Measurements from ENCODE around the gene C22orf15. TPM values are rescaled to one million over a fixed set of nuclear protein-coding genes. Genes with fewer than 3 reads are reported as not detected.
A peak's percentile ranks its signal among the peaks of the same experiment; 100 is the strongest.

C22orf15 gene
- total and polyA plus RNA-seq, 9 of the 15 experiments (the other 6 are each of a cell fraction or from before 2014, with no cell fraction given): 0.07 TPM; not detected in 8

- peak within 1 kb of the TSS; percentile 98 for H3K27ac ChIP-seq (ENCODE audit: extremely low read depth, low read depth, low read length)
- ChIA-PET CTCF (ENCODE audit: low intra/inter-chr PET ratio) (interaction anchor here (0.6 to 2.7 kb wide), 4 partner anchors 80 to 187 kb away, joined by 3 to 15 read pairs (median 4); no protein-coding TSS in a partner anchor), POLR2A (interaction anchor here (0.6 to 1.0 kb wide), 4 partner anchors 15 to 154 kb away, joined by 3 to 4 read pairs (median 3); no protein-coding TSS in a partner anchor)
- H3K4me3 ChIP-seq: peak within 1 kb of the TSS; percentile 70
- FAIRE-seq: peak; percentile 51
- BruUV-seq (replicated peaks): TSS peak; percentile 82
- intact Hi-C loops (cut with micrococcal nuclease): loop anchor here (2.0 to 10.0 kb wide), 3 partner anchors 79 to 225 kb away; no protein-coding TSS in a partner anchor
- H3K36me3 ChIP-seq (ENCODE audit: control insufficient read depth, insufficient read depth, low read length): peaks cover 24% of the 10 kb centered on the region
- peaks cover 25 to 62% of the 10 kb centered on the region in 2 experiments; a peak in 4 of 5 replicates for H3K4me1 ChIP-seq (replicated peaks in 1 of 2; ENCODE audit: control insufficient read depth in 2 of 2, insufficient read depth in 2 of 2, low read length in 2 of 2)
- H4K20me1 ChIP-seq (replicated peaks; ENCODE audit: control insufficient read depth, insufficient read depth, low read length): peaks cover 19% of the 10 kb centered on the region
- H3K9me1 ChIP-seq (ENCODE audit: control insufficient read depth, insufficient read depth, low read length): peaks cover 6% of the 10 kb centered on the region
- ATAC-seq: peak; percentile 77
- peak; percentile 83 to 90 (median 86) for DNase-seq (ENCODE audit: extremely low read depth in 1 of 4, low spot score in 3 of 4)
- in situ Hi-C loops (cut with MboI): no loop called here
- H3K9ac ChIP-seq (ENCODE audit: insufficient read depth in 1 of 2, low read depth in 2 of 2, low read length in 2 of 2): peak within 1 kb of the TSS; percentile 95 to 98
- under 1% methylated on average over 15 of the region's 63 CpGs for WGBS (ENCODE audit: insufficient coverage, low coverage, missing lambda C conversion rate)
- H3K79me2 ChIP-seq (ENCODE audit: control insufficient read depth, insufficient read depth, low read length): peaks cover 34% of the 10 kb centered on the region
- peak within 1 kb of the TSS; percentile 94 for H3K4me2 ChIP-seq (ENCODE audit: insufficient read depth, low read length)
- H3K27me3 ChIP-seq (ENCODE audit: control insufficient read depth in 2 of 2, insufficient read depth in 2 of 2, low read length in 2 of 2): no peaks in the 10 kb centered on the region
- peak within 1 kb of the TSS; percentile 95 for H2AFZ ChIP-seq (ENCODE audit: low read depth, low read length)
- no peaks in the 10 kb centered on the region for H3K9me3 ChIP-seq (replicated peaks; ENCODE audit: control insufficient read depth, insufficient read depth, low read depth, low read length)
- no peak for TF ChIP-seq ZNF398 (CRISPR knock-in tag; IDR thresholded peaks at IDR 0.05)
- TF ChIP-seq ZNF57 (CRISPR knock-in tag; IDR thresholded peaks at IDR 0.05): no peak
- no peak for TF ChIP-seq TFAM (CRISPR knock-in tag; conservative IDR thresholded peaks at IDR 0.05)
- TF ChIP-seq C11orf30 (IDR thresholded peaks at IDR 0.05; ENCODE audit: low read depth): 0 out of 2 replicates have a peak, but pooled peaks have one; percentile 17
- TF ChIP-seq KLF1 (tag; IDR thresholded peaks at IDR 0.05): no peak
- TF ChIP-seq, protein P1, sequence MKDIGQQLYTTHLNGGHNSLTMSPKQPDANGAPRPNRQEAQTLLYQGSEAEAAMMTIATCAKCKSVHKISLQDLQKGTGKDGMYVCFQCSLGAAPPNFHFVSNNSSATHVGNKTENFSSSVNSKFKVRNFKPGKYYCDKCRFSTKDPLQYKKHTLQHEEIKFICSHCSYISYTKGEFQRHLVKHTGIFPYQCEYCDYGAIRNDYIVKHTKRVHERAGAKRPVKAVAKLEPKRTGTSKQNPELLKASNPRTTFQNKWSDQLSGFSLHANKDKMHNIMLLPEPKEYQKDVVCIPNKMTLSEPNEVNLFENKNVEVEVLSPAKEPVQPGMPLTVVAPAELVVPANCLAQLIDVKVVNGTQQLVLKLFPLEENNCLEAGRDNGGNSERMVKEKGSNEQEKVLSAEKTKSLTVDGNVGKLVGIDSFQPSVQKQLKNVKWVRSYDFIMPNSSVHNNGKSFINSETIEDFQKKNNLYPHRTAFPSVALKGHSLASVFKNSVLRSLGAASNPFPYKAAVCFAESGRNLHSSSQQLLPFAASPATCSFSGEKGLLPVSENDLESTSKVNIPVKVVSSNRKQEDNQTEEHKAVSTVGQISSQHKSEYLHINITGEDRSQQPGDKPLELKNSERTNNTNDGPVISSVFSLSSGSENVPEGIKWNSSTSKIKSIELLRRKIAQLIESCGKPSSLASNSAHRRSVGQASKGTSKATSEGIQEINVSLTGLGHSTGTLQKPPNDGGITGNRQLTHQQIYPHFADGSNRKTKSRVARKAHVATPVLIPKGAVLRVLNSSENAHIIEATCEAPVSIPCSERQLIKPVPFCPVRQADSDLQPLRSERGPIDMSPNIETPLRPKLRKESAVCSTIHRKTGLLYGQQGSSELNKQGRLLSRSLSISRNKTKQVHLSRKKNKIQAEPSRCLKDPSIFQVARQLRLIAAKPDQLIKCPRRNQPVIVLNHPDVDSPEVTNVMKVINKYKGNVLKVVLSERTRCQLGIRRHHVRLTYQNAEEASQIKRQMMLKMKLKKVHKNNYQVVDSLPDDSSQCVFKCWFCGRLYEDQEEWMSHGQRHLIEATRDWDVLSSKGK (CRISPR knock-in tag; IDR thresholded peaks at IDR 0.05): no peak
- TF ChIP-seq CAMTA2 (CRISPR knock-in tag; conservative IDR thresholded peaks at IDR 0.05): no peak
- TF ChIP-seq ZNF134 (CRISPR knock-in tag; conservative IDR thresholded peaks at IDR 0.05): 0 out of 2 replicates have a peak, but pooled peaks have one; percentile 16
- TF ChIP-seq SMAD1 (IDR thresholded peaks at IDR 0.05; ENCODE audit: low read depth, low read length, partially characterized antibody): no peak
- no peak for TF ChIP-seq OTX1 (CRISPR knock-in tag; IDR thresholded peaks at IDR 0.05)
- TF ChIP-seq ZNF41 (CRISPR knock-in tag; conservative IDR thresholded peaks at IDR 0.05): peak; percentile 68; the same call in 1 of the 2 replicates
- peak; percentile 83 for TF ChIP-seq POLR2B (IDR thresholded peaks at IDR 0.05; ENCODE audit: low read depth, partially characterized antibody)
- peak; percentile 54; the same call in 1 of the 2 replicates for TF ChIP-seq GMEB1 (CRISPR knock-in tag; IDR thresholded peaks at IDR 0.05)
- TF ChIP-seq CREB1 (IDR thresholded peaks at IDR 0.05): peak; percentile 55; the same call in 1 of the 2 replicates
- TF ChIP-seq CREB1 (CRISPR knock-in tag; IDR thresholded peaks at IDR 0.05): 0 out of 2 replicates have a peak, but pooled peaks have one; percentile 12
These were observed 5.1 kb downstream of the C22orf15 start, which contains the start of gene CHCHD10 for GRCh38 chr22:23767673-23768548. Gene CHCHD10 (minus strand): TSS chr22:23767972. CDS start chr22:23767874, 98 bp downstream.
